Measurements from ENCODE around the gene NBAS. TPM values are rescaled to one million over a fixed set of nuclear protein-coding genes. Genes with fewer than 3 reads are reported as not detected.

NBAS gene
- total and polyA plus RNA-seq, 2 donors (not counting 3 experiments of a cell fraction or from before 2014, with no cell fraction given) = 29.4 to 43.0 TPM

GRCh38 chr2:15162620-15163019 is 398.5 kb downstream of the NBAS start:
- ChIA-PET POLR2A (no interaction called here), CTCF (interaction anchor here (1.6 to 2.0 kb wide), 2 partner anchors 8 to 415 kb away, joined by 4 to 7 read pairs; no protein-coding TSS in a partner anchor)
- Histone ChIP-seq H3K4me2 (ENCODE audit: insufficient read depth, low read length) (no peak overlapping the region), H3K36me3 (ENCODE audit: control insufficient read depth in 2 of 2, extremely low read depth in 1 of 2, insufficient read depth in 2 of 2, low read length in 2 of 2) (no peaks in the 10 kb centered on the region), H4K20me1 (replicated peaks; ENCODE audit: control insufficient read depth, extremely low read depth, insufficient read depth, low read length) (no peaks in the 10 kb centered on the region), H3K79me2 (ENCODE audit: control insufficient read depth, insufficient read depth, low read length) (no peaks in the 10 kb centered on the region), H3K4me3 (replicated peaks in 1 of 3; ENCODE audit: insufficient read depth in 1 of 3, low read depth in 1 of 3, low read length in 3 of 3) (no peak overlapping the region), H3K27ac (ENCODE audit: insufficient read depth, low read depth, low read length) (no peak overlapping the region), H3K27me3 (ENCODE audit: control insufficient read depth in 2 of 2, insufficient read depth in 2 of 2, low read length in 2 of 2) (no peaks in the 10 kb centered on the region), H3K9me3 (replicated peaks; ENCODE audit: control insufficient read depth, insufficient read depth, low read length) (no peaks in the 10 kb centered on the region), H2AFZ (ENCODE audit: low read depth, low read length) (no peak overlapping the region), H3K9ac (replicated peaks; ENCODE audit: extremely low read depth, insufficient read depth, low read length) (no peak overlapping the region), H3K9me1 (replicated peaks; ENCODE audit: control insufficient read depth, extremely low read depth, insufficient read depth, low read length) (no peaks in the 10 kb centered on the region), H3K4me1 (ENCODE audit: control insufficient read depth, extremely low read depth, insufficient read depth, low read length) (no peaks in the 10 kb centered on the region)
- FAIRE-seq = no peak
- no peak for DNase-seq (ENCODE audit: low read depth, low spot score)
- no TSS peak for BruUV-seq (replicated peaks)
- dilution Hi-C loops (cut with MboI; ENCODE audit: extremely low pct_ligation_motif_present, low sequenced_read_pairs) (no loop called here), intact Hi-C loops (cut with micrococcal nuclease) (no loop called here)
- no peak for TF ChIP-seq EZH2 (IDR thresholded peaks at IDR 0.05; ENCODE audit: borderline replicate concordance, low read depth, low read length, severe bottlenecking)
- no peak for TF ChIP-seq GATA2 (IDR thresholded peaks at IDR 0.05; ENCODE audit: insufficient read depth, insufficient read length, low read depth, low read length)
- no peak for TF ChIP-seq POLR2A (IDR thresholded peaks at IDR 0.05; ENCODE audit: low read depth, low read length)
- TF ChIP-seq CTCF (IDR thresholded peaks at IDR 0.05; ENCODE audit: extremely low read depth in 1 of 2, insufficient read depth in 1 of 2, low read depth in 1 of 2, low read length in 2 of 2) = no peak
- TF ChIP-seq JUN (IDR thresholded peaks at IDR 0.05; ENCODE audit: borderline replicate concordance, insufficient read depth, insufficient read length, low read depth) = no peak
- TF ChIP-seq POLR2AphosphoS5 (IDR thresholded peaks at IDR 0.05; ENCODE audit: insufficient read depth, low read depth, low read length) = no peak

Measured in endothelial cell of umbilical vein (primary cell).